GM19372 (cell line): ENCODE measurements around the gene PAAF1.

Source experiments
- ATAC-seq: cut with Tn5 transposase; IDR thresholded peaks from one replicate; pipeline ENCODE4 v1.9.1; 2021; ENCODE audit warnings: mild to moderate bottlenecking, low read depth, moderate library complexity; ENCODE audit not compliant: unreplicated experiment

The PAAF1 gene, protein sequence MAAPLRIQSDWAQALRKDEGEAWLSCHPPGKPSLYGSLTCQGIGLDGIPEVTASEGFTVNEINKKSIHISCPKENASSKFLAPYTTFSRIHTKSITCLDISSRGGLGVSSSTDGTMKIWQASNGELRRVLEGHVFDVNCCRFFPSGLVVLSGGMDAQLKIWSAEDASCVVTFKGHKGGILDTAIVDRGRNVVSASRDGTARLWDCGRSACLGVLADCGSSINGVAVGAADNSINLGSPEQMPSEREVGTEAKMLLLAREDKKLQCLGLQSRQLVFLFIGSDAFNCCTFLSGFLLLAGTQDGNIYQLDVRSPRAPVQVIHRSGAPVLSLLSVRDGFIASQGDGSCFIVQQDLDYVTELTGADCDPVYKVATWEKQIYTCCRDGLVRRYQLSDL

DNA sequence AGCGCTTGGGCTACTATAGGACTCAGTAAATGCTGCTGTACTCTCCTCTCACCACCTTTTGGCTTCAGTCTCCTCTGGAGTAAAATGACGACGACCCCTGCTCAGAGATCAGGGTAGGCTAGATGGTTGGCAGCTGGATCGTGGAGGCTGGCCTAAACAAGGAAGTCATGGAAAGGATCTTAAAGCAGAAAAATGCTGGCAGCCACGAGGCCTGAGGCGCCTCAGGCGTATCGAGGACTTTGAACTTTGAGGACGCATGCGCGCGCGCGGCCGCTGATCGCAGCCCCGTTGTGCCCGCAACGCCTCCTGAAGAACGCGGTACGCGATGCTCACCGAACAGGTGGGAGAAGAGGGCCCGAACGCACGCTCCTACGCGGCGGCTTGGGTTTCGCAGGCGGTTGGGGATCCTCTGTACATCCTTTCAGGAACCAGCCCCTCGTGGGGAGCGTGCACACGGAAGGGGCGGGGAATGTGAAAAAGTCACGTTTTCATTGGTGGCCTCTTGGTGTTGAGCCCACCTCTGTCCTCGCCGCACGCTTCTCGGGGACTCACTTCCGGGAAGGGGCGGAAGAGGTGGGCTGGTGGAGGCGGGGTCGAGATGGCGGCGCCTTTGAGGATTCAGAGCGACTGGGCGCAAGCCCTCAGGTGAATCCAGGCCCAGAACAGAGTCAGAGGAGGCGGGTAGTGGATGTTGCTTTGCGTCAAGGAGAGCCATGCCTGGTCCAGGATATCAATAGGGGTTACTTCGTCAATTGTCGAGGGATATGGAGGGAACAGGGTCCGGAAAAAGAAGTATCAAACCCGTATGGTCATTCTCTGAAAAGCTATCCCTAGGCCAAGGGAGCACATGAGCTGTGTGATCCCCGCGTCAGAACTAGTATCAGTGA, at the start of gene PAAF1, which contains the start of gene COA4:
Gene PAAF1 (plus strand): TSS at position 576 of the 887 bp plus-strand sequence. CDS start 23 bp downstream, at position 599.
Gene COA4 (minus strand): TSS at position 423 of the 887 bp plus-strand sequence. CDS start 3,468 bp downstream, outside the sequence.
- peak; percentile 97 for ATAC-seq

DNA sequence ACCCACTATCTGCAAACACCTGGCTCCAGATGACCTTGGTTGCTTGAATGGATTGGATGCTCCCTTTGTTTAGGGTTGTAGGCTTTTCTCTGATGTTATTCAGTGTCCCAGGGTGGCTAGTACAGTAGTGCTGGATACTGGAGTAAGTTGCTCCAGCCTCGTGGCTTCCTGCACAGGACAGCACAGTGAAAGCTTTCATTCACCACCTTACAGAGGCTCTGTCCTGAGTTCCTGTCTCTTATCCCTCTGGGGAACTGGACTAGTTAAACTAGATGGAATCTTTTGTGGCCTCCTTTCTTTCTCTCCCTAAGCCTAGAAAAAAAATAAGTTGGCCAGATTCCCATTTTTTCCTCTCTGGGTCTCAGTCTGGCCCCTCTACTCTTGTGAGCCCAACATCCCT, 46.5 kb upstream of the PAAF1 start:
- no peak for ATAC-seq

DNA sequence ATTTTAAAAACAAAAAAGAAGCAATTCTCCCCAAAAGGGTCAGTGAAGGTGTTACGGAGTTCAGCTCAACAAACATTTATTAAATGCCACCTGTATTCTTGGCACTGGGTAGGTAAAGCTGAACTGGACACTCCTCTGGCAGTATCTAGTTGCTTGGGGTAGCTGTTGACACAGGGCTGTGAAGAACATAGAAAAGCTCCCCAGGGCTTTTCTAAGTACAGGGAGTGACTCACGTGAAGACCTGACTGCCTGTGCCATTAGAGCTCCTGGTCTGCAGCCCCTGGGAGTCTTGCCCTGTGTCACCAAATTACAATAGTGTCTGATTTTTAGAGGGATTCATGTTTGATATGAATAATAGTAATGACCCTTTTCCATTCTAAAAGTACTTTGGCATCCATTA, 43.7 kb upstream of the PAAF1 start:
- ATAC-seq, result no peak

DNA sequence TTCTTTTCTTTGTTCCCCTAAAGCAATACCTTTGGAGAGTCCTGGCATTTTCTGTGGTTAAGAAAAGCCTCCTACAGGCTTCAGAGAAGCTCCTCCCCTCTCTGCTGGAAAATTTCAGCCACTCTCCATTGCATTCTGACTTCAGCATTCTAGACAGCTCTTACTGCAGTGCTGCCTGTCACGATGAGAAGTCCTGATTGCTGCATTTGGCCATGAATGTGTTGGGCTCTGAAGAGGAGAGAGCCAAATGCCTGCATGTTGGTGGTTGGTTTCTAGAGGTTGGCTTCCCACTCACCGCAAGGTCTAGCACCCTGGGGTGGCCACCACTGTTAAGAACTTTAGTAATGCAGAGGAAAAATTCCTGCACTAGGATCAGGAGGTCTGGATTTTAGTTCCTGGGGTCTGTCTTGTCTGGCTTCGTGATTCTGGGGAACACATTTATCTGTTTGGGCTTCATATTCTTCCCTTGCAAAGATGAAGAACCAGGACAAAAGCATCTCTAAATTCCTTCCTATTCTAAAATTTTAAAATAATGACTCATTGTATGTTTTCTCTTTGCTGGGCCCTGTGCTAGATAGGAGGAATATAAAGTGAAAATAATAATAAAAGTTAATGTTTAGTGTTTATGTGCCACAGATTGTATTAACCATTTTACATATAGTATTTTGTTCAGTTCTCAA, 38.2 kb upstream of the PAAF1 start:
- ATAC-seq, result no peak

DNA sequence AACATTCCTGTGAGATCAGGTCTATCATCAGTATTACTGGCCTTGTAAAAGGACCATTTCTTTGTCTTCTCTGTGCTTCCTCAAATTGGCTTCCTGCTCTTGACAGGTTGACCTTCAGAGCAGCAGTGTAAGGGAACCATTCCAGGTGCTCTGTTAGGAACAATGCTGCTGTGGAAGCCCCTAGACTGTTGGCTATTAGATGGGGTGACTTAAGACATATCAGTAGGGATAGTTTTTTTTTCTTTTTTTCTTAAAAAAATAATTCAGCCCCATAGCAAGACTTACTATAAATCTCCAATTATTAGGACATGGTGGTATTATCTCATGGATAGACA, 37.7 kb upstream of the PAAF1 start:
- ATAC-seq, result no peak

DNA sequence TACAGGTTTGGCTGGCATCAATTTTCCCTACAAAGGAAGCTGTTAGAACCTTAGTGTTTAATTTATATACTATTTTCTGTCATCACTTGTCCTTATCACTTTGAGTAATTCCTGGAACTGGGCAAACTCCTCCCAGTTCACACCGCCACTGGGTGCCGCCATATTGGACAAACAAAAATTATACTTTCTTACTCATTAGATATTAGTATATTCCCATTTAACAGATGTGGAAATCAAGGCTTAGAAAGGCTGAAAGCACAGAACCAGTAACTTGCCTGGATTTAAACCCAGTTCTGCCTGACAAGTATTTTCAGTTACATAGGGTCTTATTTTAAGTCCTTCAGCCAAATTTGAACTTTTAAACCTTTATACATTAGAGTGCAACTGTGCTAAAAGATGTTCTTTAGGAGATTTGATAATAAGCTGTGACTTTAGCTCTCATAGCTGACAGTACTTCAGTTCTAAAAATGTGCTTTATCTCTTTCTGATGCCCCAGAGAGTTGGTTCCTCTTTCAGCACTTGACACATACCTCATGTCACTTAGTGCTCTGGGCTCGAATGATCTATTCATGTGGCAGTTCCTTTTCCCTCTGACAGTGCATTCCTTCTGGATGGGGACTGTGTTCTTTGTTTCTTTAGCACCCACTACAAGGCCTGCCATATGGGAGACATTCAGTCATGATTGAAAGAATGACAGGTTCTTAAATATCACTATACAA, 25.6 kb upstream of the PAAF1 start:
- no peak for ATAC-seq

DNA sequence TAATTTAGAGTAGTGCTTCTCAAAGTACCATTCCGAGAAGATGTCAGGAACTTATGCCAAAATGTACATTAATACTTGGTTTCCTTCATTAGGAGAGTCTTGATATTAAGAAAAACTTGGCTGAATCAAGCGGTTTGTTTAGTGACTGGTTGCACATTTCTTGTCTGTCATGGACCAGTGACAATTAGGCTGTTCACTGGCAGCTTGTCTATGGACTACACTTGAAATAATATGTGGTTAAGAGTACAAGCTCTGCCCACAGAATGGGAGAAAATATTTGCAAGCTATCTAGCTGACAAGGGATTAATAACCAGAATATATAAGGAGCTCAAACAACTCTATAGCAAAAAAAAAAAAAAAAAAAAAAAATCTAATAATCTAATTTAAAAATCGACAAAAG, 24.8 kb upstream of the PAAF1 start:
- ATAC-seq, result no peak

DNA sequence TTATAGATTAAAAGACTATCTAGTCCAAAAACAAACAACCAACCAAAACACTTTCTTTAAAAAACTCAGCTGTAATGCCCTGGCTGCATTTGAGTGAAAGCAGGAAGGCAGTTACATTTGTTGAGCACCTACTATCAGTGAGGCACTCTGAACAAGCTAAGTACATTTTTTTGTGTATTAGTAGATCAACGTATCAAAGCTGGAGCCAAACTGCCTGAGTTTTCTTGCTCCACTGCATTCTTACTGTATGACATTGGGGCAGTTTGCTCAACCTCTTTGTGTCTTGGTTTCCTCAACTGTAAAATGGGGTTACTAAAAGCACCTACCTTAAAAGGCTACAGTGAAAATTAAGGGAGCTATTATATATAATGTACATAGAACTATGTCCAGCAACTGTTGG, 22.1 kb upstream of the PAAF1 start:
- ATAC-seq, result no peak

DNA sequence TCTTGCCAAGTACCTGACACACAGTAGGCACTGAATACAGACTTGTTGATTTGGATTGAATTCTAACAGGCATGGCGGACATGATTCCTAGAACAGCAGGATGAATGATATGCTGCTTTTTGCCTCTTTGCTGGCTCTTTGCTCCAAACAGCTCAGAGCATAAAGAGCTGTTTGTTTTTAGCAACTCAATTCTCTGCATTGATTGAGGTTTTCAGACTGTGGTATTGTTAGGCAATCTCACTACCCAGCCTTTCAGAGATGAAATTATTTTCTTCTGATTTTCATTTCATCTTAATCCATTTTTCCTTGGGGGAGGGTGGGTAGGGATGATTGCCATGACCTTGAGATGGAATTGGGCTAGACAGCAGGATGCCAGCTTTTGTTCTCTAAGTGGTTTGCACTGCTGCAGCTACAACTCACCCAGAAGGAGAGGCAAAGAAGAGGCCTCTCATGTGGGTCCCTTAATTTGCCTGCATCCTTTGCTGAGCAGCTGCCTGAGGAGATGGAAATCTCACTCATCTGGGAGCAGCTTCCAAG, 20.7 kb upstream of the PAAF1 start:
- no peak for ATAC-seq

DNA sequence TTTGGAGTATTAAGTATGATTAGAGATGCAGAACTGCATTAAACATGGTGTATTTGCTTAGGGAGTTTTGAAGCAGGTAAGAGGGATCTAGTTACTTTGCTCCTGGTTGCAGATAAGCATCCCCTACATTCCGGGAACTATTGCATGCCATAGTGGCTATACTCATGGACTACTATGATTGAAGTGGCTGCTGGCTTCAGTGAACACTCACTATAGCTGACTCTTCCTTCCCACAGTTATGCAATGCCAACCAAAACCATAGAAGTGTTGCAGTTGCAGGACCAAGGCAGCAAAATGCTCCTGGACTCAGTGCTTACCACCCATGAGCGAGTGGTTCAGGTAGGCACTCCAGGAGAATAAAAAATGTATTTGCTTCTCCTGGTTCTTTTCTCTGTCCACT, 17.1 kb upstream of the PAAF1 start:
- ATAC-seq, result no peak

DNA sequence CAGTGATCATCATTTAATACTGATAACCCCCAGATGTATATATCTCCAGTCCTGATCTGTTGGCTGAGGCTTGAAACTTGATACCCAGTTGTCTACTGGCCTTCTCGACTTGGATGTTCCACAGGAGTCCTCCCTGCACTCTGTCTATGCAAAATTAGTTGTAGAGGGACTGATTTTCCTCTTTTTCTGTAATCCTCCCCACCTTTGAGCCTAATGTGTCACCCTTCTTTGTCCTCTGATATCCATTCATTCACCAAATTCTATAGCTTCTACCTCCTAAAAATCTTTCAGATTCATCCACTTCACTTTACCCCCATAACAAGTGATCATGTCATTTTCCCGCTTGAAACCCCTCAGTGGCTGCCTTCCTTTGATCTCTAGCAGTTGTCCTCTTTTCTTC, 16.6 kb upstream of the PAAF1 start:
- ATAC-seq, result no peak

DNA sequence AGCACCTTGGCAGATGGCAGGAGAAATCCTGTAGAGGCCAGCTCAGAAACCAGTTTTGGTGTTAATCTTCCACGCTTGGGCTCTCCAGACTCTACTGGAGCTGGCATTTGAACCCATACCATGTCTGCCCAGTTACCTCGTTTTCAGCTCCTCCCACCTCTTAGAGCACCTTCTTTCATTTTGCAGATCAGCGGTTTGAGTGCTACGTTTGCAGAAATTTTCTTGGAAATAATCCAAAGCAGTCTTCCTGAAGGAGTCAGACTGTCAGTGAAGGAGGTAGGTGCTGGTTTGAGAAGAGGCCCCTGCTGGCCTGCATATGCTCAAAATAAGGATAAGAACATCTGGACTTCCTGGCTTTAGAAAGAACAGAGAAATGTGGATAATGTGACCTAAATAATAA, 13.8 kb upstream of the PAAF1 start:
- no peak for ATAC-seq

DNA sequence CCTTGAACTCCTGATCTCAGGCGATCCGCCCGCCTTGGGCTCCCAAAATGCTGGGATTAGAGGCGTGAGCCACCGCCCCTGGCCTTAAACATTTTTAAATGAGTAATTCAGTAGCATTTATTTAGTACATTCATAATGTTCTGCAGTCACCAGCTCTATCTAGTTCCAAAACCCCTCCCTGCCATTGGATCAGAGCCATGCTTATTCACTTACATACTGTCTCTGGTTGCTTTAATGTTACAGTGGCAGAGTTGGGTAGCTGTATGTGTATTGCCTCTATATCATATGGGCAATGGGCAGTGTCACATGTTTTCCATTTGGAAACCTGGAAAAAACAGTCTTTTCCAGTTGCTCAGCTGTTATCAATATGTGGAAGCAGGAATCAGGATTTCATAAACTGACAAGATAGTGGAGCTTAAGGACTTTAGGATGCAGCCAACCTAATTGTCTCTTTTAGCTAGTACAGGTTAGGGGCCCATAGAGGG, 10.7 kb upstream of the PAAF1 start:
- ATAC-seq, result no peak

DNA sequence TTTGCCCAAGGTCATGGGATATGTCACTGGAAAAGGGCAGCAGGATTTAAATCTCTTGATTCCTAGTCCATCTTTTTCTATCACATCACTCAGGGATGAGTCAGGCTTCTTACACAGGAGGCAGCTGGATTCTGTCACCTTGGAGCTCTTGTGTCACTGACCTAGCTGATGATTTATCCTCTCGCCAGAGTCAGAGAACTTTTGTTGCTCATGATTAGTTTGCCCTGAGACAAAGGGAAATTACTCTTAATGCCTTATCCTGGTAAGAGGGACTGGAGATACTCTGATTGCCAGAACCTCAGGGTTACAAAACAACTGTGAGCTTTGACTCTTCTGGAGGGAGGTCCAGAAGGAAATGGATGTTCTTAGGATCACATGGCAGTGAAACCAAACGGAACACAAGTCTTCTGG, 10.2 kb upstream of the PAAF1 start:
- no peak for ATAC-seq

DNA sequence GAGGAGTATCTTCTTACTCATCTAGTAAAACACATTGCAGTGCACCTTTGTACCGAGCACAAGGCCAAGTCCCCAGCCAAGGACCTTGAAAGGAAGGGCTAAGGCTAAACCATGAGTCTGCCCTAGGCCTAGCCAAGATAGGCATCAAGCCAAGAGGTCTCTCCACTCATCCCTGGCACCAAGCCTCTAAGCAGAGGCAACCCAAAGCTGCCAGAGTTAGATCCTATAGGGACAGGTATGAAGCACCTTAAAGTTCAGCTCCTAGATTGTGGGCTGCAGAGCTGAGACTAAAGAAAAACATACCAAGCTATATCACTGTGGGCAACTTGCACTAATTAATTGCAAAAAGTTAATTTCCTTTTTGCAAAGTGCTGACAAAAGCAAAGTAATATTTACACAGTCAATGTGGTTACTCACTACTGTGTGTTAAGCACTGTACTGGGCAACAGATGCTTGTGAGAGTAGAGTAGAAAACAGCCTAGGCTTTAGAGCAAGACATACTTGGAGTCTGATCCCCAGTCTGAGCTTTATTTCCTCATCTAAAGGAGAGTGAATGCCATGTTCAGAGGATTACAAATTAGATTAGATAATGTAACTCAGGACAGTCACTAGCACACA, 7.4 kb upstream of the PAAF1 start:
- ATAC-seq, result no peak

DNA sequence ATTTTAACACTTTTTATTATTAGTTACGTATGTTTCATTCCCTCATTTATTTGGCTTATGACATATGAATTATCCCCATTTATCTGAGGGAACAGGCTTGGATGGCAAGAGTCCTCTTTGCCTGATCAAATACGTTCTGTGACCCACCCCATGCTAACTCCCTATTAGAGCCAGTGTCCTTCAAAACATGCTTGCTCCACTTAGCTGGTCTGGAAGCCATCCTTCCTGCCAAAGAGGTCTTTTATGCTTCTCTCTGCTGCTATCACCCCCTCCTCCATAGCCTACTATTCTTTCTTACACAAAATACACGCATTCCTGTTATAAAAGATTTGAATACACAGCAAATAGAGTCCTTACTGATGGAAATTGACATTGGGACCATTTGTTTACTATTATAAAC, 6.5 kb upstream of the PAAF1 start:
- no peak for ATAC-seq

DNA sequence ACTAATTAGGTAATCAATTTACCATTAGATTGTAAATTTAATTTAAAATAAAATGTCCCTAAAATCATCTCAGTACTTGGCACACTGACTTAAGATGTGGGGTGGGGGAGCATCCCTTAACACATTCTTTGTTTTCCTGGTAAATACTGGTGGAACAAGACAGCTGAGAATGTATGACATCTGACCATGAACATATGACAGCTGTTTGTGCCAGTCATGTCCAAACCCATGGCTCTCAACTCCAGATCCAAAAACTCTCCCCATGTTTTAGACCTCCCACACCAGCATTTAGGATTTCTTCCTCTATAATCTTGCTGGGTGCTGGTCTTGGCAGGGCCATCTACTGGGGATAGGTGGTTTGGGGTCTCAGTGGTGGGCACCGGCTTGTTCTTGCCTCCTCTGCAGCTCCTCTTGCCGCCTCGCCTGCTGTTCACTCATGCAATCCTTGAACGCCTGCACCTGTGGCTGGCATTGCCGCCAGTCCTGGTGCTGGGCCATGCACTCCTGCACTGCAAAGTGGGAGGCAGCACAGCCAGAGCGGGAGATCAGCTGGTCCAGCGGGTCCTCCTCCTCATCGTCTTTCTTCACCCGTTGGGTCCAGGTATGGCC, 3.9 kb upstream of the PAAF1 start:
- ATAC-seq, result no peak

DNA sequence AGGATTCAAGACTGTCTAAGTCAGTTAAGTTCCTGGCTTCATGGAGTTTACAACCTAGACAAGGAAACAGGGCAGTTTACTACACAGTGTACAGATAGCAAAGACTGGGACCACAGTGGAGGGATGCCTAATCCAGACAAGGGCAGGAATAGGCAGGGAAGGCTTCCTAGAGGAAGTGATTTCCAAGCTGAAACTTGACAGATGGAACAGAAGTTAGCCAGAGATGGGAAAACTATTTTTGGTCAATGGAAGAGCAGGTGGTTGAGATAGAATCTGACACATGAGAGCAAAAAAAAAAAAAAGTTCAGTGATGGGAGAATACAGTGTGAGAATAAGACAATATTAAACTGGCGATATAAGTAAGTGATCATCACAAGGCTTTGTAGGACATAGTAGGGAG, 1.4 kb upstream of the PAAF1 start:
- no peak for ATAC-seq

DNA sequence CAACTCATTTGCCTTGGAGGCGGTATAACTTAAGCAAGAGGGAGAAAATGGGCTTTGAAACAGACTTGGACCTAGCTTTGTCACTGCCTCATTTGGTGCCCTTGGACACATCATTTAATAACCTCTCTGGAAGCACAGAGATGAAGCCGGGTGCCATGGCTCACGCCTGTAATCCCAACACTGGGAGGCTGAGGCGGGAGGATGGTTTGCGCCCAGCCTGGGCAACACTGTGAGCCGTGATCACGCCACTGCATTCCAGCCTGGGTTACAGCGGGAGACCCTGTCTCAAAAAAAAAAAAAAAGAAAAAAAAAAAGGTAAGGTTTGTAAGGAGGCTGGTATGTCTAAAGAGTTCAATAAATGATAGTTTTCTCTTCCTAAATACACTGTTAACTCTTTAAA, 959 bp upstream of the PAAF1 start:
- ATAC-seq, result no peak
